SU-DHL-6 (cell line): ENCODE data around the gene AKAP11.

Experiments
- H2AFZ ChIP-seq: fragments of 200-600 bp; sonication (generic); 2 replicates; pipeline ENCODE4 v1.6.1; 2014; ENCODE audit warnings: low read depth, mild to moderate bottlenecking, moderate library complexity, mixed read lengths, antibody characterized with exemption, low read length; ENCODE audit not compliant: severe bottlenecking
- H3F3A ChIP-seq: fragments of 200-600 bp; shearing (Covaris generic); 2 replicates; pipeline ENCODE4 v1.6.0; 2016; ENCODE audit warnings: antibody characterized with exemption, mild to moderate bottlenecking; ENCODE audit not compliant: insufficient read depth
- H3K27ac ChIP-seq: fragments of 200-600 bp; sonication (generic); 2 replicates; pipeline ENCODE4 v1.5.1; 2016; ENCODE audit warnings: low read depth, mild to moderate bottlenecking, low read length, moderate library complexity, mixed read lengths
- H3K27me3 ChIP-seq: fragments of 200-600 bp; sonication (generic), shearing (Covaris generic); 2 replicates; pipeline ENCODE4 v1.6.0; 2014; ENCODE audit warnings: mild to moderate bottlenecking, low read length
- H3K36me3 ChIP-seq: fragments of 200-600 bp; sonication (generic); 2 replicates; pipeline ENCODE4 v1.6.1; 2014; ENCODE audit warnings: mild to moderate bottlenecking, low read length, mixed read lengths
- H3K4me2 ChIP-seq: fragments of 300-600, 200-600 bp; shearing (Covaris generic), sonication (generic); 2 replicates; pipeline ENCODE4 v1.6.0; 2014; ENCODE audit warnings: low read length, low read depth, mild to moderate bottlenecking; ENCODE audit not compliant: poor library complexity, severe bottlenecking
- H3K4me3 ChIP-seq: fragments of 200-600 bp; sonication (generic); 2 replicates; pipeline ENCODE4 v1.5.1; 2014; ENCODE audit warnings: antibody characterized with exemption, low read length, mild to moderate bottlenecking, mixed read lengths; ENCODE audit not compliant: insufficient read depth, poor library complexity, severe bottlenecking
- H3K79me2 ChIP-seq: fragments of 200-600 bp; sonication (generic); 2 replicates; pipeline ENCODE4 v1.6.1; 2014; ENCODE audit warnings: mild to moderate bottlenecking, low read length, moderate library complexity; ENCODE audit not compliant: insufficient read depth
- H3K9ac ChIP-seq: fragments of 200-600 bp; sonication (generic); 2 replicates; pipeline ENCODE4 v1.7.0; 2014; ENCODE audit warnings: mild to moderate bottlenecking, low read length
- H3K9me2 ChIP-seq: fragments of 200-600 bp; sonication (generic); replicated peaks from 2 replicates; pipeline ENCODE4 v1.6.1; 2014; ENCODE audit warnings: low read length; ENCODE audit not compliant: insufficient read depth
- H3K9me3 ChIP-seq: fragments of 200-600 bp; sonication (generic); 2 replicates; pipeline ENCODE4 v1.6.1; 2014; ENCODE audit warnings: low read length, mixed read lengths; ENCODE audit not compliant: insufficient read depth
- H4K20me1 ChIP-seq: fragments of 200-600 bp; sonication (generic); 2 replicates; pipeline ENCODE4 v1.6.1; 2014; ENCODE audit warnings: low read depth, mild to moderate bottlenecking, antibody characterized with exemption, low read length, moderate library complexity, mixed read lengths
- CTCF ChIP-seq: fragments of 200-600 bp; sonication (generic); IDR thresholded peaks from one replicate; pipeline ENCODE4 v1.5.1; 2017; ENCODE audit warnings: antibody characterized with exemption, mild to moderate bottlenecking, low read length, moderate library complexity; ENCODE audit not compliant: insufficient read depth, poor library complexity, severe bottlenecking
- EZH2phosphoT487 ChIP-seq: fragments of 200-600 bp; sonication (generic), shearing (Covaris generic); conservative IDR thresholded peaks from 2 replicates; pipeline ENCODE4 v1.6.1; 2018; ENCODE audit warnings: mild to moderate bottlenecking, antibody characterized with exemption, low read length, moderate library complexity, mixed read lengths

Gene AKAP11

DNA sequence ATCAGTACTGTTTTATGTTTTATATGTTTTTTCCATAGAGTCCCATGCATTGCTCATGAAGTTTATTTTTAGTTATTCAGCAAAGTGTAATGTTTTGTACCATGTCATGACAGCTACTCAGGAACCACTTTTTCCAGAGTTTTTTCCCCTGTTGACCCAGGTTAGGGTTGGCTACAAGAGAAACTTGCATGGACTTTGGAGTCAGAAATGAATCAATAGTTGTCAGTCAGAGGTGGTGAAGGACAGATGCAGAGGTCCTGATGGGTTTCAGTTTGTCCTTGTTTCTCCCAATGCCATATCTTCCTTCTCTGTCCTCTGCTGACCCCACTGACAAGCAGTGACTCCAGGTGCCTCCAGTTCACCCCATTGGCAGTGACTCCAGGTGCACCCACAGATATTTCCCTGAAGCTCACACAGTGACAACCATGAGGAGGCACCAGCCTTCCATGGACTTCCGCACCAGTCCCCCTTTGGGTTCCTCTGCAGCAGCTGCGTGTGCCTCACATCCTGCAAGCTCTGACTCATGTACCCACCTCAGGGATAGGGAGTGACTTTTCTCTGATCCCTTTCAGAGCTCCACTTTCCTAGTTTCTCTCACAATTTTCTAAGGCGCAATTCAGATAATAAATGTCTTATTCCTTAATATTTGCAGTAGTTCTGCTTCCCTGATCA lies 92.1 kb downstream of the AKAP11 start:
- H2AFZ ChIP-seq: no peak overlapping the region
- H3K9me3 ChIP-seq: no peaks in the 10 kb centered on the region
- H4K20me1 ChIP-seq: no peaks in the 10 kb centered on the region
- H3K27ac ChIP-seq: no peak overlapping the region
- no peaks in the 10 kb centered on the region for H3K79me2 ChIP-seq
- no peaks in the 10 kb centered on the region for H3K36me3 ChIP-seq
- H3K4me2 ChIP-seq: no peak overlapping the region
- no peak overlapping the region for H3K4me3 ChIP-seq
- TF ChIP-seq CTCF (no peak), EZH2phosphoT487 (no peak)
- no peaks in the 10 kb centered on the region for H3K27me3 ChIP-seq
- H3K9me2 ChIP-seq: no peaks in the 10 kb centered on the region
- H3F3A ChIP-seq: no peaks in the 10 kb centered on the region
- no peak overlapping the region for H3K9ac ChIP-seq

DNA sequence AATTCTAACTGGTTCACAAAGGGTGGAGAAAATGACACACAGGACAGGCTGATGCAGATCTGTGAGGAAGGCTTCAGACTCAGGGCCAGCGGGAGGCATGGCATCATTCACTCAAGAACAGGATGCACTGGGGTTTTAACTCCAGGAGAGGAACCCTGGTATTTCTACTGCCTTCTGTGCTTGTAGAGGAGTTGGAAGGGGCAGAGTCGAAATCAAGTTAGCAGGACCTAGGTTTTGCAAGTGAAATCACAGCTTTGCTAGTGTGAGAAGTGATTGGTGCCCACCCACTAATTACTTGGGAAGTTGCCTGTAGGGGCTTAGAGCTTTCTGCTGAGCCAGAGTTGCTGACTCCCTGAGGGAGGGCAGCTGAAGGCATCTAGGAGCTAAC lies 92.7 kb downstream of the AKAP11 start:
- TF ChIP-seq EZH2phosphoT487 (no peak), CTCF (no peak)
- no peak overlapping the region for H2AFZ ChIP-seq
- no peaks in the 10 kb centered on the region for H3K36me3 ChIP-seq
- no peaks in the 10 kb centered on the region for H3K9me2 ChIP-seq
- no peak overlapping the region for H3K4me3 ChIP-seq
- no peaks in the 10 kb centered on the region for H4K20me1 ChIP-seq
- no peak overlapping the region for H3K4me2 ChIP-seq
- H3K27ac ChIP-seq: no peak overlapping the region
- H3K9ac ChIP-seq: no peak overlapping the region
- no peaks in the 10 kb centered on the region for H3F3A ChIP-seq
- no peaks in the 10 kb centered on the region for H3K79me2 ChIP-seq
- H3K27me3 ChIP-seq: no peaks in the 10 kb centered on the region
- H3K9me3 ChIP-seq: no peaks in the 10 kb centered on the region

- Histone ChIP-seq H3K27ac (no peak overlapping the region), H2AFZ (no peak overlapping the region), H3K9me2 (no peaks in the 10 kb centered on the region), H3F3A (no peaks in the 10 kb centered on the region), H3K4me2 (no peak overlapping the region), H3K79me2 (no peaks in the 10 kb centered on the region), H3K27me3 (no peaks in the 10 kb centered on the region), H3K9me3 (no peaks in the 10 kb centered on the region), H3K9ac (no peak overlapping the region), H3K4me3 (no peak overlapping the region), H4K20me1 (no peaks in the 10 kb centered on the region), H3K36me3 (no peaks in the 10 kb centered on the region)
- TF ChIP-seq EZH2phosphoT487 (no peak), CTCF (no peak)
Observed at GRCh38 chr13:42367831-42368230, 95.9 kb downstream of the AKAP11 start.
